Activated CD4-positive, alpha-beta T cell treated with anti-CD3 and anti-CD28 coated beads, Interleukin-10, Interleukin-2, amounts not matched to agents 100 ng/mL and 50 ng/mL, durations not matched to agents 16 hours and 8 hours (primary cell): ENCODE data around the gene DEXI.

Source experiments
- DNase-seq: peaks from one replicate; pipeline ENCODE4 v3.0.0-alpha.2; 2020

Gene DEXI

DNA sequence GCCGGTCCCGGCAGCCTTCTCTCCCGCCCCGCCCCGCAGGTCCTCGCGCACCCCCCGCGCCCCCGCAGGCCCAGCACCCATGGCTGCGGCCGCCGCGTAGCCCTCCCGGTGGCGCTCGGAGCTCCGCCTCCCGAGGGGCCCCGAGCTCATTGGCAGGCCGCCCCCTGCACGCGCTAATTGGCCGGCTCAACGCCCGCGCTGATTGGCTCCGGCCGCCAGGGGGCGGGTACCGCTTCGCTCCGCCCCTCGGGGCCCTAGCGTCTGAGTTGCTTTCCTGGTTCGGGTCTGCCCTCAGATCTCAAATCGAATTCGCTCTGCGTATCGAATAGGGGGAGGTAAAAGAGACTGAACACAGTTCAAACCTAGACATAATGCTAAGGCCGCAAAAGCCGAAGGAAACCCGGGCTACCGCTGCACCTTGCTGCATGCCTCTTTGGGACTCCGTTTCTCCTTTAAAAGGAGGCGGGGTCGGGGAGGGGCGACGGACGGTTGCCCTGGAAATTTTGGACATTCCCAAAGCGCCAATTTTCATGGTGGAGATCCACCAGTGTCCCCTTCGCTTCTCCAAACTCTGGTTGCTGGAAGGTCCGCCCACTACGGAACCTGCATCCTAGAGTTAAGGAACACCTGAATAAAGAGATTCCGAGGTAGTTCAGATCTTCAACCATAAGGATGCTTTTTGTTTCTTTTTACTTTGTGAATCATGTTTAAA lies at the start of gene DEXI:
Gene DEXI, minus strand, starts transcription at position 117 of the 712 bp plus-strand sequence. CDS start 463 bp downstream, outside the sequence.
- peak; percentile 97 for DNase-seq

DNA sequence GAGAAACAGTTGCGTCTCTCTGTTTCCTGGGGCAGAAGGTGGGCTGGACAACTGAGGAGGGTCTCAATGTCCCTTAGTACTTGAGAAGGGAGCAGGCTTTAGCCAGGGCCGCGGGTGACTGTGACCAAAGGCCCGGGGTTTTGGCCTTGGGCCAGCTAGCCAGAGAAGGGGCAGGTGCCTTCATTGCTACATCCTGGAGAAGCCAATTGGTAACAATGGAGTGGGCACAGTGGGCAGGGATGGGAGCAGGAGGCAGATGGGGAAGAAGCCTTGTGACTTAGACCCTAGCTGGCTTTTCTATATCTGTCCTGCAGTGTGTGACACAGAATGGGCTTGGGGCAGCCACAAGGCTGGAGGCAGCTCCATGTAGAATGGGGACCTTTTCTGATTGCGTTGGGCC lies 48.1 kb upstream of the DEXI start:
- no peak for DNase-seq

DNA sequence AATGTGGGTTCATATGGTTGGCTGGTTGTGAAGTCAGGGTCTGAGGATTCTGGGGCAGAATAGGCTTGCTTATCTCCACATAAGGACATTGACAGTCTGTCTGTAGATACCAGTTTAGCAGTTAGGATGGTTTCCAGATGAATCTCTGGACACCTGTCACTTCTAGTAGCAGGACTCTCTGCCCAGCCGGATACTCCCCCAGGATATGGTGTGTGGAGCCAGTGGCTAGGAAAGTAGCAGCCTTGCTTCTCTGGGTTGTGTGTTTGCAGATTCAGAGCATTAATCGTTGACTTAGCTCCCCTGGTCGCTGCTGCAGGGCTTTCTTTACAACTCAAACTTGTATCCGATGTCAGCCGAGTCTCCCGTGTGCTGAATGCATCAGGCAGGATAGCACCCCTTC lies 47.3 kb upstream of the DEXI start:
- no peak for DNase-seq

DNA sequence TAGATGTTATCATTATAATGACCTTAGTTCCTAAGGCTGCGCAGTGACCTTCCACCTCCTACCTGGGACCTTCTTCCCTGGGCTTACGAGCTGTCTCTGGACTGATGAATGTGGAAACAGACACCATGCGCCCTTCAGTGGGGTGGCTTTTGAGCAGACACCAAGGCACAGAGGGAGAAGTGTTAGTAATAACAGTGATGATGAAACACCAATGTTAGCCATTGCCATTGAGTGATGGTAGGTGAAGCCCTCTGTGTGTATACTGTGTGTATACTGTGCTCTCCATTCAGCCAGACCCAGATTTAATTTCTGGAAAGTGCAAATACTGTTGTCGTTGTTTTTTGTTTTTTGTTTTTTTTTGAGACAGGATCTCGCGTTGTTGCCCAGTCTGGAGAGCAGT lies 46.6 kb upstream of the DEXI start:
- DNase-seq, result peak; percentile 41

DNA sequence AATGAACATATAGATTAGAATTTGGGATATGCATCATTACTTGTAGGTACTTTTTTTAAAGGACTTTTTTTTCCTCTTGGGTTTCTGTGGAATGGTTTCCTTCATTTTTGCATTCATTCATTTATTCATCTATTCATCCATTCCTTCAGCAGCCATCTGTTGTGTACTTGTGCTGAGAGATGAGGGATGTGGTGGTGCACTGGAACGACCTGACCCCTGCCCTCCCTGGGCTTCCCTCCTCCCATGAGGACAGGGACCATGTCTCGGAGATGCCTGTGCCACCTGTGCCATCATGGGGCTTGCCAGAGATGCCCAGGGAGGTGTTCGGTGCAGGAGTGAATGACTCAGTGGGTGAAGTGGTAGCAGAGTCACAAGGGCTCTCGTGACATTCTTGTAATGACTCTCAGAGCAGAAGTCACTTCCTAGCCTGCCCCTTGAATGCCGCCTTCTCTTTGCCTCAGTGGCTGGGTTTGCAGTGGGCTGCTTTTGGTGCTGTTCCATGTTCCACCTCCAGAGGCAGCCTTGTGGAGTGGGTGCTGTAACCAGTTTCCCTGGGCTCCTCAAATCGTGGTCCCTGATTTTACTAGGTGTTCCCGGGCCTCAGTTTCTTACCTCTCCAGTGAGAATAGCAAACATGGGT lies 46.0 kb upstream of the DEXI start:
- DNase-seq, result peak; percentile 97

DNA sequence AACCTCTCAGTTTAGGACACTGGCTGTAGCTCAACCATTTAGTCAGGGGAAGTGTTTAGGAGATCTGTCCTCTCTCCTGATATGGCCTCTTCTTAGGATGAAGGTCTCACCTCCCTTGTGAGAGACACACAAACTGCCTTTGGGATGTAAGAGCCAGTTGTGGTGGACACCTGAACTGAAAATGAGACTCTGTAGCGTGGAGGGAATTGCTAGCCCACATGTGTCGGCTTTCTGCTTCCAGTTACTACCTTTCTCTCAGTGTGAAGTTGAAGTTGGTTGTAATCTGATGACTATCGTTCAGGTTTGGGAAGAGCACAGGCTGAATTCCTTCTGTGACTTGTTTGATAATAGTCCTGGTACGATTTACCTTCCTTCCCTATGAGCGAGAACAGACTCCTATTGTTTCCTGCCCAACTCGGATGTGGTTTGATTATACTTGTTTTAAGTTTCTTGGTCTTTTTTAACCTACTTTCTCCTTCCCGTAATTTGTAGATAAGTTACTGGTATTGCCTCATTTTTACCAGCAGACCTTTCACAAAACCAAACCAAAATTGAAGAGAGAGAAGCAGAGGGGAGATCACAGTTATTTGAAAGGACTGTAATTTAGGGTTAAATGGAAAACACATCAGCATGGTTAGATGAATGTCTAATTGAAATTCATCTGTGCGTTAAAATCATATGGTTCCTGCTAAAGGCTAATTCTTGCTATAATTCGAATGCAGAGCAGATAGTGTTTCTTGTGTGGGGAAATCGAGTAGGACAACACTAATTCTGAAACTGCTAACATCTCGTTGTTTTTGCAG lies 45.3 kb upstream of the DEXI start:
- DNase-seq, result peak; percentile 81

DNA sequence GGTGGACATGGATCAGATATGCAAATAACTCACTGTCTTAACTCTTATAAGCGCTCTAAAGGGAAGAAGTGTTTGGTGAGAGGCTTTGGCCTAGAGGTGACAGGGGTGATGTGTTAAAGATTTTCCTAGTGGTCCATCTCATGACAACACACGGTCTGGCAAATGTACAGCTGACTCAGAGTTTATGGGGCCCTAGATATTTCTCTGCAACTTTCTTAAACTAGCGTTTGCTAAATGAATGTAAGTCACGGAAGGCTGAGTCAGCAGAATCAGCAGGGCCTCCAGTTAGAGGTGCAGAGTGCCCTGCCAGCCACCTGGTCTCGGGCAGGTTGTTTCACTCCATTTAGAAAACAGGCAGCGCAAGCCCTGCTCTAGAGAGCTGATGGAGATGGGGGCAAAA lies 42.2 kb upstream of the DEXI start:
- DNase-seq, result peak; percentile 69

DNA sequence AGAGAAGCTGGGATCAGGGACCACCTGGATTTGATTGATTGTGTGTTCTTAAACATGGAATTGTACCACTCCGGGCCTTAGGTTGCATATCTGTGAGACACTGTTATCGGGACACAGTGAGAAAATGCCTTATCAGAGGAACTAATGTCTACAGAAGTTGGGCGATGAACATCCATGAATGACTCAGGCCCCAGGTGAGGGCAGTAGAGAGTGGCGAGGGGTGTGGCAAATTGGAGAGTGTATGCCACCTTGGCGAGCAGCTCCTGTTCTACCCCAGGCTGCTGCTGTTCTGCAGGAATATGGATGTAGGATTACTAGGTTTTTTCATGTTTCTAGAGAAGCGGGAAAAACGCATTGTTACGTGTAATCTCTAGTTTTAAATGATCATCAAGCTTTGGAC lies 40.9 kb upstream of the DEXI start:
- DNase-seq, result peak; percentile 67

DNA sequence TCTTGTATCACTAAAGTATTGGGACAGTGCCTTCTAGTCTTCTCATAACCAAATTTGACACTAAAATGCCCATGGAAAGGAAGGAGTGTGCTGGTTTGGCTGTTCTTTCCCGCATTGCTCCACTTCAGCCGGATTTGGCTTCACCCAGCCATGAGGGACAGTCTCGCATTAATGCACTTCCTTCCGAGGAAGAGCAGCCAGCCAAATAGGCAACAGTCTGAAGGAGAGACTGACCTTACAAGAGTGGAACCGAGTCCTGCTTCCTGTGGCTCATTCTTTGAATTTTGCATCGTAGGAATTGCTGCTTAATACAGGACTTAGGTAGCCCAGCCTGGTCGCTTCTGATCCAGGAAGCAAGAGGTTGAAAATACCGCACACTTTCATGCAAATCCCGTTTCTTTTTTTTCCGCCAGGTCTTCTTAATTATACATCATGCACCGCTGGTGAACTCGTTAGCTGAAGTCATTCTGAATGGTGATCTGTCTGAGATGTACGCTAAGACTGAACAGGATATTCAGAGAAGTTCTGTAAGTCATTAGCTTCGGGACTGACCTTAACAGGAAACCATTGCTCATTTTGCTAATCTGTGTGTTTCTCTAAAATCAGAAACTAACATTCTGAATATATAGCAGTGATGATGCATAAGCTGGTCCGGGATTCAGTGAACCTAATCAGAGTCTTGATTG lies 40.3 kb upstream of the DEXI start:
- peak; percentile 77 for DNase-seq

DNA sequence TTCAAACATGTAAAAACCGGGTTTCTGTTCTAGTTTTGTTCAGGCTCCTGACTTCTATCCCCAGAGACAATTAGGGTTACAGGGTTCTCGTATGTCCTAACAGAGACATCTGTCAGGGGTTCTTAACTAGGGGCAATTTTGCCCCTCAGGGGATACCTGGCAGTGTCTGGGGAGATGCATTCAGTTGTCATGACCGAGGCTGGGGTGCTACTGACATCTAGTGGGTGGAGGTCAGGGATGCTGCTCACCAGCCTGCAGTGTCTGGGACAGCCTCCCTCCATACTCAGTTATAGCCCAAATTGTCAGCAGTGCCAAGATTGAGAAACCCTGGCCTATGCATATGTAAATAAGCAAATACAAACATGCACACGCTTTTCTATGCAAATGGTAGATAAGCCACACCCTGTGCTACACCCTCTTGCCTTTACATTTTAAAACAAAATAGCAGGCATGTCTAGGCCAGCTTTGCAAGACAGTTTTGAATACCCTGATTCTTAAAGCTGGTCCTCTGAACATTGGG lies 39.5 kb upstream of the DEXI start:
- DNase-seq, result peak; percentile 89

DNA sequence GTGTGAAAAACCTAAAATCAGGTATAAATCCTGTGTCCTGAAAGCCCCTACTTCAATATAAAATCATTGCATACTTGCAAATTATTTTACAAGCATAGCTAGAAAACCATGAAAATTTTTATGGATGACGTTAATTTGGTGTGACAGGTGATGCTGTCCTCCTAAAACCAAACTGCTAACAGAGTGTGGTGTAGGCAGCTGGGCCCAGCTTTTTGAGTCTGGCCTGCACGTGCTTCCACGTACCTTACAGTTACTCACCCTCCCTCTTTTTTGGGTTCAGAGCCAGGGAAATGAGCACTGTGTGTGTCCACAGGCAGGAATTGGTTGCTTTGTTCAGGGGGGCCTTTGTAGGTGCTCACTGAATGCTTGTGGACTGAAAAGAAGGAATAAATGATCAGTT lies 38.5 kb upstream of the DEXI start:
- no peak for DNase-seq

DNA sequence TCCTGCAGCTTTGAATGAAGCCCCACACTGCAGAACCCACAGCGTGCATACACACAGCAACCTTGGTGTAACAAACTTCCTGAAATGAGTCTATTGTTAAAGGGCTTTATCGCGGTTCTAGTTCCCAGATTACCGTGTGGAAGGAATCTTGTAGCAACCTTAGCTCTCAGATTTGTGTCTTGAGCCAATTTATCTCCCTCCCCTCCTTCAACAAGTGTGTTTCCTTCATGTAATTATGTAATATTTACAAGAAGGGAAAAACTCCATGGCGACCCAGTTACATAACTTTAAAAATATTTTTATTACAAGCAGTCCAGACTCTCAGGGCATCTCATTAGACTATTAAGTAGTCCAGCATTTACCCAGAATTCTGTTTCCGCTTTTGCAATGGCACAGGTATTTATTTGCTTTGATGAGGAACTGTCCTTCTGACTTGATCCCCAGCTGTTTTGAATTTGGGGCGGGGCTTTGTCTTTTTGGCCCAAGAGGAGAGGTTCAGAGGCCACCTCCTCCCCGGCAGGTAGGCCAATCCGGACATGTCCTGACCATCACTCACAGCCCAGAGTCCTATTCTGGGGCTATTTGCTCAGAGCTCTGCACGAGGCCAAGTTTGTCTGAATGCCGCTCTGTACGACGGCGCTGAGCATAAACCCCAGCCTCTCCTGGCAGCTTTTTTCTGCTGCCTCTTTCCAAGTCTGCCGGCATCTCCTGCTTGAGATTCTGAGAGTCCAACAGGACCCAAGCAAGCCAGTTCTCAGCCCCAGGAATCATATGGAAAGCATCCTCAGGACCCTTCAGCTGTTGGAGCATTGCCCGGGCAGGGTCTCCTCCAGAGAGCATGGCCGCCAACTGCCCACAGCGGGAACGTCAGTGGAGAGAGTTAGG lies 37.7 kb upstream of the DEXI start:
- no peak for DNase-seq

DNA sequence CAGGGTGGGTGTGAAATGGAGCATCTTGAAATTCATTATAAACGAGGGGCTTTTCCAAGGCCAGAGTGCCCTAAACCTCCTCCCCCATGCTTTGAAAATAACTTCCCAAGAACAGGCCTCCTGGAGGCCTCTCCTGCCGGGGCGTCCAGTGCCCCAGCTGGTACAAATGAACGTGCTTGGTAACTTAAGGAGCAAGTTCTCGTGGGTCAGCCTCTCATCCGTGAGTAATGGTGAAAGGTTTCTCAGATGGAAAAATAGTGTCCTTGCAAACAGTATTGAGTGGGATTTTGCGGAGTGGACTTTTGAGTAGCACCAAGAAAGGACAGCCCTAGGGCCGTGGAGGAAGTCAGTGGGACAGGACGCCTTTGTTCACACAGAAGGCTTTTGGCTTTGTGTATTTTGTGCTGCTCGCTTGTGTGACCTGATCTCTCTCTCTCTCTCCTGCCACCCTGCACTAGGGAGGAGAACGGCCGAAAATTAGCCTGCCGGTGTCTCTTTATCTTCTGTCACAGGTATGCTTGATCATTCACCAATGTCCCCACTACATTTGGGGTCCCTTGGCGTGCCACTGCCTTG lies 36.7 kb upstream of the DEXI start:
- no peak for DNase-seq

DNA sequence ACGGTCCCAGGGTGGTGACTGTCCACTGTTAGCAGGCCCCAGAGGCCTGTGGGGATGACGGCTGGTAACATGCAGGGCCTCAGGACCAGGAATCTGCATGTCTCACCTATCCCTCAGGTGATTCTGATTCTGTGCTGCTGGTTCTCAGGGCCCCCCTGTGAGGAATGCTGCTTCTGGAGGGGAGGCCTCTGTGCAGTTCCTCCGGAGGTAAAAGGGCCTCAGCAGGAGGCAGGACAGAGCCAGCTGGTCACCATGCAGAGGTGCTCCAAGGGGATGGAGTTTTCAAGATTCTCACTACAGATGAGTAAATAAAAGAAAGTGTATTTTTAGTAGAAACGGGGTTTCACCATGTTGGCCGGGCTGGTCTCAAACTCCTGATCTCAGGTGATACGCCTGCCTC lies 35.9 kb upstream of the DEXI start:
- no peak for DNase-seq

DNA sequence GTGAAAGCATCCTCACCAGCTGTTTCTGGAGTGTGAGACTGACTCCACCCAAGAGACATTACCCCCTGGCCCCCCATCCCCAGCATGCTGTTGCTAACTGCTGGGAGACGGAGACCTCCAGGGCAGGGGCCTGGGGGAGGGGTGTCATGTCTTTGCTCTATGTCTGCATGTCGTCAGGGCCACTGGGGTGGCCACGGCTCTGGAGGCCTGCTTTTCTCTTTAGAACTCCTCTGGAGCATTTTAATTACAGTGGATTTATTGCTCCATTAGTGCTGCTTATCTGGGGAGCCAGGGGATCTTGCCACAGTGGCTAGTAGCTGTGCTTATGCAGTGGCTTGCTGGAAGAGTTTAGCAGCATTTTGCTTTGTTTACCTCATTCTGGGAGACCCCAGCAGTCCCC lies 34.4 kb upstream of the DEXI start:
- no peak for DNase-seq

DNA sequence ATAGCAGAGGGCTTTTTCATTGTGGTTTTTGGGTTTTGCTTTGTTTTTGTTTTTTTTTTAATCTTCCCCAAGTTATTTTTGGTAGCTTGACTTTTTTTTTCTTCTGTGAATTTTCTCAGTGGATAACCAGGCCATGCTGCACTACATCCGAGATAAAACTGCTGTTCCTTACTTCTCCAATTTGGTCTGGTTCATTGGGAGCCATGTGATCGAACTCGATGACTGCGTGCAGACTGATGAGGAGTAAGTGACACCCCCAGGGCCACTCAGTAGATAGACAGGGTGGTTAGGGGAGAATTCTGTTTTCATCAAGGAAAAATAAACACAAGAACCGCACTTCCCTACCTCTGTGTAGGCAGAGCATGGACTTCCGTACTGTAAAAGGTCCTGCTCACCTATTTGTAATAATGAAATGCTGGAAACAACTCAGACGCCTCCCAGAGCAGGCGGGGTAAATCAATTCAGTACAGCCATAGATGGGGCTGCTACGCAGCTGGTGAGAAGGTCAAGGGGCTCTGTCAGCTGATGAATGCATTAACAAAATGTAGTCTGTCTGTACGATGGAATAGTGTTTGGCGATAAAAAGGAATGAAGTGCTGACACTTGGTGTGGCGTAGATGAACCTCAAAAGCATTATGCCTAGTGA lies 30.7 kb upstream of the DEXI start:
- peak; percentile 34 for DNase-seq

DNA sequence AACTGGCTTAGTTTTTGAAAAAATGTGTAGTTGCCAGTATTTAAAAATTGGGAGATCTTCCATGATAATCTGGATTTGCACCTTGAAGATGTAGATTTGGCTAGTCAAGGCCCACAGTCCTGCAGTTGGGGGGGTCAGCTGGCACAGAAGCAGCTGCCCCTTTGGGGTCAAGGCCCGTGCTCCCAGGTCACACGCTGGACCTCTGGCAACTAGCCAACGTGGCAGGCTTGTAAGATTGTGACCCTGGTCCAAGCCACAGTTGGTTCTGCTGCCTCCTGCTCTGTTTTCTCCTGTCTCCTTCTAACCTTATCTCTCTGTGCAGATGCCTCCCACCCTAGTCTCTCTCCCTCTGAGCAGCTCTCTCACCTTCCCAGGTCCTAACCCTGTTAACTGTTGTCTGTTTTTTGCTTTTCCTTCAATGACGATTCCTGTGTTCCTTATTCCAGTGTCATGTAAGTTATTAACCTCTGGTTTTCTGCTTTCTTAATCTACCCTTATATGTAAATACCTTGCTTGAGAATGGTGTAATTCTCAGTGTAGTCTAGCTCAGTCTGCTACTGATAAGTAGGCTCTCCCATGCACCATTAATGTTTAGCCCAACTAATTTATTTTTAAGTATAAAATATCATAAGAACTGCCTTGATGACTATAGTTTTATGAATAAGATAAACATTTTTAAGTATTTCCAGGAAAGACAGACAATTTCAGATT lies 30.0 kb upstream of the DEXI start:
- DNase-seq, result no peak

DNA sequence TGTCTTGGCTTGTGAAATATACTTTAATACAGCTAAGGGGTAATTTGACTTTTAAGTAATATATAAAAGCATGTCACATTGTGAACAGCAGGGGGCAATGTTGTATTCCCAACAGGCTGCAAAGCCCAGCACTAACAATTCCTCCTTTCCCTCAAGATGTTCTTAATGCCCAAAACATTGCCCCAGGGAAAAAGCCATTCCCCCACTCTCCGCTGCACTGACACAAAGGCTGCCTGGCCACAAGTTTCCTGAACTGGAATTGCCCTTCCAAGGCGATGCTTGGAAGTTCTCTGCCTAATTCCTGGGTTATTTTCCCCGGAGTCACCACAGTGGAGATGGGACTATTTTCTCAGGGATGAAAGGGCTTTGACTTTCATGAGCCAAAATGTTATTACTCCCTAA lies 29.3 kb upstream of the DEXI start:
- peak; percentile 71 for DNase-seq

DNA sequence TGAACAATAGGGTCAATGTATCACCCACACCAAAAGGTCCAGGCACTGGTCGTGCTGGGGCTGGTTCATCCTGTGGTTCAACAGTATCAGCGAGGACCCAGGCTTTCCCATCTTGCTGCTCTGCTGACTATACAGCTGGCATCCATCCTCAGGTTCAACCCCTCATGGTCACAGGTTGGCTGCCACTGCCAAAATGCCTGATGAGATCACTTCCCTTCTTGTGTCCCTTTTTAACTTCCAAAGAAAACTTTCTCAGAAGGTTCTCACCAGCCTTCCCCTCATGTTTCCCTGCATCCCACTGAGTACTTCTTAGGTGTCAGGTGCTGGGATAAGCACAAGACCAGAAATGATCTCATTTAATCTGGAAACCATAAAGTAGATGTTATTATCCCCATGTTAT lies 27.8 kb upstream of the DEXI start:
- DNase-seq, result no peak

DNA sequence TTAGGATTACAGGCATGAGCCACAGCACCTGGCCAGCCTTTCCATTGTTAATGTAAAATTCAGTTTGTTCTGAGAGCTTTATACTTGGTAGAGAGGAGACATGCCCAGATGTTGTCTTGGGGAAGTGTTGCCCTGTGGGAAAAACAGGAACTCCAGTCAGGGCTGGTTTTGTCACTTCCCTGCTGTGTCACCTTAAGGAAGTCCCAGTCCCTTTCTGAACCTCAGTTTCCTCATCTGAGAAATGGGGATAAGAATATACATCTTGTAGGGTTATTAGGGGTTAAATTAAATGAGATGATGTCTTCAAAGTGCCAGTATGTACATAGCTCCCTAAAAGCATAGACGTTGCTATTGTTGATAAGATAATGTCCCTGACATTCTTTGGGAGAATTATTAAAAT lies 27.3 kb upstream of the DEXI start:
- no peak for DNase-seq

DNA sequence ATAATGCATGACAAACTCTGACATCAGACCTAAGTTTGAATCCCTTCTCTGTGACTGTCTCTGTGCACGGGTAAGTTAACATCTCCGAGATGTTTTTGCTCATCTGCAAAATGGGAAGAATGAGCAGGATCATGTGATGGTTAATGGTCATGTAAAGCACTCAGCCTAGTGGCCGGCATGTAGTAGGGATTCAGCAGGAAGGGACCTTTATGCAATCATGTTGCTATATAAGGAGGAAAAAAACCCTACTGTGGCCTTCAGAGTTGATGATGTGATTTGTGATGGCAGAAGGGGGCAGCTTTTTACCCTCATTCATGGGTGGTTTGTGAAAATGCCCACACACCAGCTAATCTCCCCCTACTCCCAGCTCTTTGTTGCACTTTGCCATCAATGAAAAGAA lies 26.2 kb upstream of the DEXI start:
- no peak for DNase-seq
